GM23338 (cell line): ENCODE data around the gene RRP36. TPM values are rescaled to one million over a fixed set of nuclear protein-coding genes. Genes with fewer than 3 reads are reported as not detected.

Experiments used
- ATAC-seq: fragments of 200-7000 bp; cut with Tn5 transposase; 3 replicates; pipeline ENCODE4 v1.9.1; 2020
- DNase-seq: peaks from one replicate; pipeline ENCODE4 v3.0.0-alpha.2; 2015; ENCODE audit warnings: low spot score
- H2AFZ ChIP-seq: fragments of 200-600 bp; sonication (generic); 2 replicates; pipeline ENCODE4 v1.8.0; 2016; ENCODE audit warnings: antibody characterized with exemption, mild to moderate bottlenecking, moderate library complexity
- H3F3A ChIP-seq: fragments of 200-600 bp; sonication (generic); replicated peaks from 2 replicates; pipeline ENCODE4 v1.8.0; 2017; ENCODE audit warnings: antibody characterized with exemption, mixed run types, low read depth
- H3K27ac ChIP-seq: fragments of 200-600 bp; sonication (generic); 2 replicates; pipeline ENCODE4 v1.6.1; 2016; ENCODE audit warnings: low read depth
- H3K27me3 ChIP-seq: fragments of 200-600 bp; sonication (generic); 2 replicates; pipeline ENCODE4 v1.8.0; 2016; ENCODE audit warnings: mild to moderate bottlenecking, mixed run types, moderate library complexity; ENCODE audit not compliant: insufficient read depth
- H3K36me3 ChIP-seq: fragments of 200-600 bp; sonication (generic); 2 replicates; pipeline ENCODE4 v1.8.0; 2016; ENCODE audit warnings: mild to moderate bottlenecking; ENCODE audit not compliant: insufficient read depth
- H3K4me1 ChIP-seq: fragments of 200-600 bp; sonication (generic); 2 replicates; pipeline ENCODE4 v1.8.0; 2016; ENCODE audit warnings: mild to moderate bottlenecking, moderate library complexity; ENCODE audit not compliant: insufficient read depth
- H3K4me2 ChIP-seq: fragments of 200-600 bp; sonication (generic); 2 replicates; pipeline ENCODE4 v1.7.1; 2017; ENCODE audit warnings: mixed run types
- H3K4me3 ChIP-seq: fragments of 200-600 bp; sonication (generic); 2 replicates; pipeline ENCODE4 v1.6.1; 2016; ENCODE audit warnings: mixed run types
- H3K79me2 ChIP-seq: fragments of 200-600 bp; sonication (generic); replicated peaks from 2 replicates; pipeline ENCODE4 v1.8.0; 2017; ENCODE audit warnings: mild to moderate bottlenecking; ENCODE audit not compliant: insufficient read depth
- H3K9me2 ChIP-seq: fragments of 200-600 bp; sonication (generic); 2 replicates; pipeline ENCODE4 v1.8.0; 2017; ENCODE audit not compliant: insufficient read depth
- H4K20me1 ChIP-seq: fragments of 200-600 bp; sonication (generic); replicated peaks from 2 replicates; pipeline ENCODE4 v1.8.0; 2017; ENCODE audit warnings: mild to moderate bottlenecking; ENCODE audit not compliant: insufficient read depth
- H3K27ac Mint-ChIP-seq: 2 replicates; pipeline ENCODE4 v1.8.0; 2020; ENCODE audit warnings: inconsistent platforms, mild to moderate bottlenecking, moderate library complexity, mixed read lengths
- H3K27me3 Mint-ChIP-seq: 3 replicates; pipeline ENCODE4 v1.8.0; 2022; ENCODE audit warnings: low read depth, mild to moderate bottlenecking, moderate library complexity, mixed read lengths, inconsistent platforms; ENCODE audit not compliant: insufficient read depth, poor library complexity
- H3K36me3 Mint-ChIP-seq: 3 replicates; pipeline ENCODE4 v1.8.0; 2021; ENCODE audit warnings: low read depth, mild to moderate bottlenecking, inconsistent platforms, moderate library complexity, mixed read lengths
- H3K4me1 Mint-ChIP-seq: 3 replicates; pipeline ENCODE4 v1.8.0; 2020; ENCODE audit warnings: mild to moderate bottlenecking, inconsistent platforms, mixed read lengths
- H3K4me3 Mint-ChIP-seq: 3 replicates; pipeline ENCODE4 v1.8.0; 2021; ENCODE audit warnings: moderate library complexity, mild to moderate bottlenecking, inconsistent platforms, mixed read lengths
- H3K9me3 Mint-ChIP-seq: 3 replicates; pipeline ENCODE4 v1.8.0; 2020; ENCODE audit warnings: moderate library complexity, mild to moderate bottlenecking, inconsistent platforms, mixed read lengths
- CREB1 ChIP-seq: fragments of 250-450 bp; sonication (Bioruptor Pico); IDR thresholded peaks from 2 replicates; pipeline ENCODE4 v1.5.0; 2020; ENCODE audit warnings: low read depth, mild to moderate bottlenecking, moderate library complexity
- EZH2 ChIP-seq: fragments of 200-600 bp; sonication (generic); IDR thresholded peaks from one replicate; pipeline ENCODE4 v1.8.0; 2017; ENCODE audit warnings: antibody characterized with exemption, mild to moderate bottlenecking, low read depth; ENCODE audit not compliant: unreplicated experiment
- EZH2phosphoT487 ChIP-seq: fragments of 200-600 bp; sonication (generic); IDR thresholded peaks from one replicate; pipeline ENCODE4 v1.8.1; 2018; ENCODE audit warnings: antibody characterized with exemption; ENCODE audit not compliant: unreplicated experiment
- JUNB ChIP-seq: IDR thresholded peaks from one replicate; pipeline ENCODE4 v1.6.1; 2016; ENCODE audit warnings: antibody characterized with exemption; ENCODE audit not compliant: unreplicated experiment
- NANOG ChIP-seq: IDR thresholded peaks from 2 replicates; pipeline ENCODE4 v1.6.1; 2016; ENCODE audit warnings: antibody characterized with exemption, borderline replicate concordance
- POLR2AphosphoS5 ChIP-seq: IDR thresholded peaks from 2 replicates; pipeline ENCODE4 v1.6.1; 2016; ENCODE audit warnings: antibody characterized with exemption, low read depth
- STAT1 ChIP-seq: IDR thresholded peaks from one replicate; pipeline ENCODE4 v1.6.1; 2016; ENCODE audit warnings: antibody characterized with exemption; ENCODE audit not compliant: unreplicated experiment
- ZNF114 ChIP-seq: fragments of 250-450 bp; sonication (Bioruptor Pico); IDR thresholded peaks from 2 replicates; pipeline ENCODE4 v1.5.0; 2020; ENCODE audit warnings: mild to moderate bottlenecking, moderate library complexity
- ZNF331 ChIP-seq: fragments of 250-450 bp; sonication (Bioruptor Pico); IDR thresholded peaks from 2 replicates; pipeline ENCODE4 v1.5.0; 2020; ENCODE audit warnings: low read depth, mild to moderate bottlenecking, moderate library complexity
- polyA plus RNA-seq: library from polyadenylated mRNA; unstranded; fragments of >200 nt; fragmentation: Nextera tagmentation; extraction: Ambion mirVana; gene quantifications from 2 replicates; pipeline ENCODE4 v1.2.1, GENCODE V29; 2016
- total RNA-seq: library from RNA; depleted of rRNA; stranded (reverse); fragments of >200 nt; shearing (Covaris generic); gene quantifications from 2 replicates; pipeline ENCODE4 v1.2.3, GENCODE V29; 2014
- TF ChIP-seq, protein P1 (sequence below): IDR thresholded peaks from 2 replicates; pipeline ENCODE4 v1.6.1; 2016; ENCODE audit warnings: antibody characterized with exemption
- TF ChIP-seq, protein P2 (sequence below): IDR thresholded peaks from one replicate; pipeline ENCODE4 v1.6.1; 2018; ENCODE audit warnings: antibody characterized with exemption; ENCODE audit not compliant: unreplicated experiment
- TF ChIP-seq, protein P3 (sequence below): fragments of 250-450 bp; sonication (Bioruptor Pico); IDR thresholded peaks from 2 replicates; pipeline ENCODE4 v1.5.0; 2020; ENCODE audit warnings: mild to moderate bottlenecking, moderate library complexity
- TF ChIP-seq, protein P4 (sequence below), 2 experiments: fragments of 200-600 bp in 1 of 2; sonication (generic) in 1 of 2; conservative IDR thresholded peaks; 2 replicates each; pipeline versions ENCODE4 v1.5.1 to v1.6.1; 2016 to 2017; ENCODE audit warnings: antibody characterized with exemption in 2 of 2, low read depth in 2 of 2, mild to moderate bottlenecking in 2 of 2, moderate library complexity in 1 of 2

RRP36 gene
- total and polyA plus RNA-seq, 2 experiments from 2014 or later = 64.7 to 106 TPM

DNA sequence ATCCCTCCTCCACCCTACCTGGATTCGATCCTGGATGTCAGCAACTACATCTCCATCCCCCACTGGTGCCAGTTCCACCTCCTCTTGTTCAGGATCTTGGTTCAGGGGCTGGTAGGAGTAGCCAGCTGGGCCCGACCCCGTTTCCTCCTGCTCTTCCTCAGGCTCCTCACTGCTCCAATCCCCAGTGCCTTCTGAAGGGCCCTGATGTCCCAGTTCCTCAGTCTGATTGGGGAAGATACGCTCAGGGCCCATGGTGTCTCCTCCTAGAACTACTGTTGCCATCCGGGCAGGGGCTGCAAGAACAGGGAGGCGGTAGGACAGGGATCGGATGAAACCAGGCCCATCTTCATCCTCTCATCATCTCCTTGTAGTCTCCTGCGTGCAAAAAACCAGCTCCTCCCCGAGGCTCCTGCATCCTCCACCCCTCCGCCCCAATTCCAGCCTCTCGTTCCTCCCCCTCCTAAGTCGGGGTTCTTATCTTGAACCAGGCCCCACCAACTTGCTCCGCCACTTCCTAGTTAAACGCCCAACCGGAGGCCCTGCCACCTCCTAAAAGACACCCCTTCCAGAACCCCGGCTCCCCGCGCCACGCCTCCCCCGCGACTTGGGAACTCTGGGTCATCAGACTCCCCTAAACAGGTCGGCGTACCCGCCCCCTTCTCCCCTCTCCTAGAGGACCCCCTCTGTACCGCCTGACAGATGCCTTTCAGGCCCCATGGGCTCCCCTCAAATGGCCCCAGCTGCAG, 8.2 kb upstream of the RRP36 start:
- Mint-ChIP-seq H3K4me3 (peak overlapping the region; percentile 92), H3K27me3 (peaks cover 23% of the 10 kb centered on the region), H3K36me3 (peaks cover 67% of the 10 kb centered on the region), H3K9me3 (no peaks in the 10 kb centered on the region), H3K4me1 (peaks cover 30% of the 10 kb centered on the region), H3K27ac (peak overlapping the region; percentile 95)
- Histone ChIP-seq H3K4me3 (peak overlapping the region; percentile 82), H3K9me2 (no peaks in the 10 kb centered on the region), H4K20me1 (peaks cover 17% of the 10 kb centered on the region), H3K79me2 (peaks cover 45% of the 10 kb centered on the region), H3K4me2 (peak overlapping the region; percentile 99), H3K27me3 (no peaks in the 10 kb centered on the region), H3K27ac (peak overlapping the region; percentile 83; the same call in 1 of the 2 replicates), H2AFZ (peak overlapping the region; percentile 12; the same call in 1 of the 2 replicates), H3K36me3 (peaks cover 8% of the 10 kb centered on the region; the same call in 1 of the 2 replicates), H3F3A (0 out of 2 replicates have a peak, but pooled peaks cover 21% of the 10 kb centered on the region), H3K4me1 (peaks cover 16% of the 10 kb centered on the region)
- TF ChIP-seq JUNB (no peak), EZH2phosphoT487 (no peak), EZH2 (no peak), CREB1 (CRISPR knock-in tag) (no peak), STAT1 (no peak), NANOG (no peak), ZNF331 (no peak), ZNF114 (CRISPR knock-in tag) (no peak), POLR2AphosphoS5 (no peak)
- TF ChIP-seq, protein P1, sequence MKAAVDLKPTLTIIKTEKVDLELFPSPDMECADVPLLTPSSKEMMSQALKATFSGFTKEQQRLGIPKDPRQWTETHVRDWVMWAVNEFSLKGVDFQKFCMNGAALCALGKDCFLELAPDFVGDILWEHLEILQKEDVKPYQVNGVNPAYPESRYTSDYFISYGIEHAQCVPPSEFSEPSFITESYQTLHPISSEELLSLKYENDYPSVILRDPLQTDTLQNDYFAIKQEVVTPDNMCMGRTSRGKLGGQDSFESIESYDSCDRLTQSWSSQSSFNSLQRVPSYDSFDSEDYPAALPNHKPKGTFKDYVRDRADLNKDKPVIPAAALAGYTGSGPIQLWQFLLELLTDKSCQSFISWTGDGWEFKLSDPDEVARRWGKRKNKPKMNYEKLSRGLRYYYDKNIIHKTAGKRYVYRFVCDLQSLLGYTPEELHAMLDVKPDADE = no peak
- TF ChIP-seq, protein P2, sequence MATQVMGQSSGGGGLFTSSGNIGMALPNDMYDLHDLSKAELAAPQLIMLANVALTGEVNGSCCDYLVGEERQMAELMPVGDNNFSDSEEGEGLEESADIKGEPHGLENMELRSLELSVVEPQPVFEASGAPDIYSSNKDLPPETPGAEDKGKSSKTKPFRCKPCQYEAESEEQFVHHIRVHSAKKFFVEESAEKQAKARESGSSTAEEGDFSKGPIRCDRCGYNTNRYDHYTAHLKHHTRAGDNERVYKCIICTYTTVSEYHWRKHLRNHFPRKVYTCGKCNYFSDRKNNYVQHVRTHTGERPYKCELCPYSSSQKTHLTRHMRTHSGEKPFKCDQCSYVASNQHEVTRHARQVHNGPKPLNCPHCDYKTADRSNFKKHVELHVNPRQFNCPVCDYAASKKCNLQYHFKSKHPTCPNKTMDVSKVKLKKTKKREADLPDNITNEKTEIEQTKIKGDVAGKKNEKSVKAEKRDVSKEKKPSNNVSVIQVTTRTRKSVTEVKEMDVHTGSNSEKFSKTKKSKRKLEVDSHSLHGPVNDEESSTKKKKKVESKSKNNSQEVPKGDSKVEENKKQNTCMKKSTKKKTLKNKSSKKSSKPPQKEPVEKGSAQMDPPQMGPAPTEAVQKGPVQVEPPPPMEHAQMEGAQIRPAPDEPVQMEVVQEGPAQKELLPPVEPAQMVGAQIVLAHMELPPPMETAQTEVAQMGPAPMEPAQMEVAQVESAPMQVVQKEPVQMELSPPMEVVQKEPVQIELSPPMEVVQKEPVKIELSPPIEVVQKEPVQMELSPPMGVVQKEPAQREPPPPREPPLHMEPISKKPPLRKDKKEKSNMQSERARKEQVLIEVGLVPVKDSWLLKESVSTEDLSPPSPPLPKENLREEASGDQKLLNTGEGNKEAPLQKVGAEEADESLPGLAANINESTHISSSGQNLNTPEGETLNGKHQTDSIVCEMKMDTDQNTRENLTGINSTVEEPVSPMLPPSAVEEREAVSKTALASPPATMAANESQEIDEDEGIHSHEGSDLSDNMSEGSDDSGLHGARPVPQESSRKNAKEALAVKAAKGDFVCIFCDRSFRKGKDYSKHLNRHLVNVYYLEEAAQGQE = no peak
- TF ChIP-seq, protein P3, sequence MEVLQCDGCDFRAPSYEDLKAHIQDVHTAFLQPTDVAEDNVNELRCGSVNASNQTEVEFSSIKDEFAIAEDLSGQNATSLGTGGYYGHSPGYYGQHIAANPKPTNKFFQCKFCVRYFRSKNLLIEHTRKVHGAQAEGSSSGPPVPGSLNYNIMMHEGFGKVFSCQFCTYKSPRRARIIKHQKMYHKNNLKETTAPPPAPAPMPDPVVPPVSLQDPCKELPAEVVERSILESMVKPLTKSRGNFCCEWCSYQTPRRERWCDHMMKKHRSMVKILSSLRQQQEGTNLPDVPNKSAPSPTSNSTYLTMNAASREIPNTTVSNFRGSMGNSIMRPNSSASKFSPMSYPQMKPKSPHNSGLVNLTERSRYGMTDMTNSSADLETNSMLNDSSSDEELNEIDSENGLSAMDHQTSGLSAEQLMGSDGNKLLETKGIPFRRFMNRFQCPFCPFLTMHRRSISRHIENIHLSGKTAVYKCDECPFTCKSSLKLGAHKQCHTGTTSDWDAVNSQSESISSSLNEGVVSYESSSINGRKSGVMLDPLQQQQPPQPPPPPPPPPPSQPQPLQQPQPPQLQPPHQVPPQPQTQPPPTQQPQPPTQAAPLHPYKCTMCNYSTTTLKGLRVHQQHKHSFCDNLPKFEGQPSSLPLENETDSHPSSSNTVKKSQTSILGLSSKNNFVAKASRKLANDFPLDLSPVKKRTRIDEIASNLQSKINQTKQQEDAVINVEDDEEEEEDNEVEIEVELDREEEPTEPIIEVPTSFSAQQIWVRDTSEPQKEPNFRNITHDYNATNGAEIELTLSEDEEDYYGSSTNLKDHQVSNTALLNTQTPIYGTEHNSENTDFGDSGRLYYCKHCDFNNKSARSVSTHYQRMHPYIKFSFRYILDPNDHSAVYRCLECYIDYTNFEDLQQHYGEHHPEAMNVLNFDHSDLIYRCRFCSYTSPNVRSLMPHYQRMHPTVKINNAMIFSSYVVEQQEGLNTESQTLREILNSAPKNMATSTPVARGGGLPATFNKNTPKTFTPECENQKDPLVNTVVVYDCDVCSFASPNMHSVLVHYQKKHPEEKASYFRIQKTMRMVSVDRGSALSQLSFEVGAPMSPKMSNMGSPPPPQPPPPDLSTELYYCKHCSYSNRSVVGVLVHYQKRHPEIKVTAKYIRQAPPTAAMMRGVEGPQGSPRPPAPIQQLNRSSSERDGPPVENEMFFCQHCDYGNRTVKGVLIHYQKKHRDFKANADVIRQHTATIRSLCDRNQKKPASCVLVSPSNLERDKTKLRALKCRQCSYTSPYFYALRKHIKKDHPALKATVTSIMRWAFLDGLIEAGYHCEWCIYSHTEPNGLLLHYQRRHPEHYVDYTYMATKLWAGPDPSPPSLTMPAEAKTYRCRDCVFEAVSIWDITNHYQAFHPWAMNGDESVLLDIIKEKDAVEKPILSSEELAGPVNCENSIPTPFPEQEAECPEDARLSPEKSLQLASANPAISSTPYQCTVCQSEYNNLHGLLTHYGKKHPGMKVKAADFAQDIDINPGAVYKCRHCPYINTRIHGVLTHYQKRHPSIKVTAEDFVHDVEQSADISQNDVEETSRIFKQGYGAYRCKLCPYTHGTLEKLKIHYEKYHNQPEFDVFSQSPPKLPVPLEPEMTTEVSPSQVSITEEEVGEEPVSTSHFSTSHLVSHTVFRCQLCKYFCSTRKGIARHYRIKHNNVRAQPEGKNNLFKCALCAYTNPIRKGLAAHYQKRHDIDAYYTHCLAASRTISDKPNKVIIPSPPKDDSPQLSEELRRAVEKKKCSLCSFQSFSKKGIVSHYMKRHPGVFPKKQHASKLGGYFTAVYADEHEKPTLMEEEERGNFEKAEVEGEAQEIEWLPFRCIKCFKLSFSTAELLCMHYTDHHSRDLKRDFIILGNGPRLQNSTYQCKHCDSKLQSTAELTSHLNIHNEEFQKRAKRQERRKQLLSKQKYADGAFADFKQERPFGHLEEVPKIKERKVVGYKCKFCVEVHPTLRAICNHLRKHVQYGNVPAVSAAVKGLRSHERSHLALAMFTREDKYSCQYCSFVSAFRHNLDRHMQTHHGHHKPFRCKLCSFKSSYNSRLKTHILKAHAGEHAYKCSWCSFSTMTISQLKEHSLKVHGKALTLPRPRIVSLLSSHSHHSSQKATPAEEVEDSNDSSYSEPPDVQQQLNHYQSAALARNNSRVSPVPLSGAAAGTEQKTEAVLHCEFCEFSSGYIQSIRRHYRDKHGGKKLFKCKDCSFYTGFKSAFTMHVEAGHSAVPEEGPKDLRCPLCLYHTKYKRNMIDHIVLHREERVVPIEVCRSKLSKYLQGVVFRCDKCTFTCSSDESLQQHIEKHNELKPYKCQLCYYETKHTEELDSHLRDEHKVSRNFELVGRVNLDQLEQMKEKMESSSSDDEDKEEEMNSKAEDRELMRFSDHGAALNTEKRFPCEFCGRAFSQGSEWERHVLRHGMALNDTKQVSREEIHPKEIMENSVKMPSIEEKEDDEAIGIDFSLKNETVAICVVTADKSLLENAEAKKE (CRISPR knock-in tag) = no peak
- TF ChIP-seq, protein P4, sequence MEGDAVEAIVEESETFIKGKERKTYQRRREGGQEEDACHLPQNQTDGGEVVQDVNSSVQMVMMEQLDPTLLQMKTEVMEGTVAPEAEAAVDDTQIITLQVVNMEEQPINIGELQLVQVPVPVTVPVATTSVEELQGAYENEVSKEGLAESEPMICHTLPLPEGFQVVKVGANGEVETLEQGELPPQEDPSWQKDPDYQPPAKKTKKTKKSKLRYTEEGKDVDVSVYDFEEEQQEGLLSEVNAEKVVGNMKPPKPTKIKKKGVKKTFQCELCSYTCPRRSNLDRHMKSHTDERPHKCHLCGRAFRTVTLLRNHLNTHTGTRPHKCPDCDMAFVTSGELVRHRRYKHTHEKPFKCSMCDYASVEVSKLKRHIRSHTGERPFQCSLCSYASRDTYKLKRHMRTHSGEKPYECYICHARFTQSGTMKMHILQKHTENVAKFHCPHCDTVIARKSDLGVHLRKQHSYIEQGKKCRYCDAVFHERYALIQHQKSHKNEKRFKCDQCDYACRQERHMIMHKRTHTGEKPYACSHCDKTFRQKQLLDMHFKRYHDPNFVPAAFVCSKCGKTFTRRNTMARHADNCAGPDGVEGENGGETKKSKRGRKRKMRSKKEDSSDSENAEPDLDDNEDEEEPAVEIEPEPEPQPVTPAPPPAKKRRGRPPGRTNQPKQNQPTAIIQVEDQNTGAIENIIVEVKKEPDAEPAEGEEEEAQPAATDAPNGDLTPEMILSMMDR (conservative IDR thresholded peaks at IDR 0.05; ENCODE audit: low read depth in 2 of 2) = no peak
- ATAC-seq (peak; percentile 37), DNase-seq (no peak)
